Endothelial cell (in vitro differentiated cells): ENCODE results near the gene PNLIPRP2. TPM values are rescaled to one million over a fixed set of nuclear protein-coding genes. Genes with fewer than 3 reads are reported as not detected.

Experiments
- DNase-seq: peaks from one replicate; pipeline ENCODE4 v3.0.0; 2021; ENCODE audit warnings: low spot score
- H3K27ac Mint-ChIP-seq: one replicate; pipeline ENCODE4 v1.8.0; 2021; ENCODE audit warnings: mixed read lengths, inconsistent platforms; ENCODE audit not compliant: unreplicated experiment
- H3K27me3 Mint-ChIP-seq: one replicate; pipeline ENCODE4 v1.8.0; 2021; ENCODE audit warnings: mild to moderate bottlenecking, moderate library complexity, mixed read lengths, inconsistent platforms; ENCODE audit not compliant: unreplicated experiment
- H3K36me3 Mint-ChIP-seq: one replicate; pipeline ENCODE4 v1.8.0; 2021; ENCODE audit warnings: mild to moderate bottlenecking, low read depth, mixed read lengths, inconsistent platforms; ENCODE audit not compliant: unreplicated experiment
- H3K4me1 Mint-ChIP-seq: one replicate; pipeline ENCODE4 v1.8.0; 2021; ENCODE audit warnings: mild to moderate bottlenecking, mixed read lengths, inconsistent platforms; ENCODE audit not compliant: unreplicated experiment
- H3K4me3 Mint-ChIP-seq: one replicate; pipeline ENCODE4 v1.8.0; 2021; ENCODE audit warnings: mild to moderate bottlenecking, mixed read lengths, inconsistent platforms; ENCODE audit not compliant: unreplicated experiment
- H3K9me3 Mint-ChIP-seq: one replicate; pipeline ENCODE4 v1.8.0; 2021; ENCODE audit warnings: mixed read lengths, inconsistent platforms; ENCODE audit not compliant: unreplicated experiment
- total RNA-seq: library from RNA; stranded (reverse); fragmentation: NEBNext Ultra II Directional; extraction: Animal tissue kit (Norgen Biotek cat#: 25700); gene quantifications from one replicate; pipeline ENCODE4 v1.2.1, GENCODE V29; 2021; ENCODE audit not compliant: unreplicated experiment
- TF ChIP-seq, protein P1 (sequence below): fragments of 200-600 bp; sonication (generic); IDR thresholded peaks from one replicate; pipeline ENCODE4 v1.5.0; 2021; ENCODE audit warnings: antibody characterized with exemption; ENCODE audit not compliant: unreplicated experiment

PNLIPRP2 gene
- total RNA-seq, 1 donor from 2014 or later: not detected

DNA sequence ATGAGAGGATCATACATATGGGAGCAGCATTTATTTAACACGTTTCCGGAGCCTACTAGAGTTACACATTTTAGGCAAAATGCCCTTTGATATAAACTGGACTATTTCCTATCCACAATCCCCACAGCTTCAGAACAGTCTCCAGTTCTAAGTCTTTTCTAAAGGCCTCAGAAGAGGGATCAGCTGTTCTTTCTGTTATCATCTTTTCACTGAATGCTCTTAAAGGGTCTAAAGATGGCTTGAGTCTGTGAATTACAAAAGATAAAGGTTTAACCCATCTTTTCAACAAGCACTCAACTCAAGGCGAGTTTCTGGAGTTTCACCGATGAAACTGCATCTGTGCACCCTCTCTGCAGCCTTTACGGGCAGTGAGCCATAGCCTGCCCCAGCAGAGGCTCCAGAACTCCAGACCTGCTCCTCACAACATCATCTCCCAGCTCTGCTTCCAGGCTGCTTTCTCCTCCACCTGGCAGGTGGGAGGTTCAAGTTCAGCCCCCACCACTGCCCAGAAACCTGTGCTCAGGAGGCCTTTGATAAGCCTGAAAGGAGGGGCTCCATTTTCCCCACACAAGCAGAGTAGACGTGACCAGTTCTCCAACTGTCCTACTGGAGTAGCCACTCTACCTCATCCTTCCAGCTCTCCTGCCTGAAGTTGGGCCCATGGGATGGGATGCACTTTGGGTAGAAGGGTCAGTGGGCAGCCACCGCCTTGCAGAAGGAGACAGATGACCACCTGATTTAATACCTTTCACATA is 68.2 kb downstream of the PNLIPRP2 start:
- TF ChIP-seq, protein P1, sequence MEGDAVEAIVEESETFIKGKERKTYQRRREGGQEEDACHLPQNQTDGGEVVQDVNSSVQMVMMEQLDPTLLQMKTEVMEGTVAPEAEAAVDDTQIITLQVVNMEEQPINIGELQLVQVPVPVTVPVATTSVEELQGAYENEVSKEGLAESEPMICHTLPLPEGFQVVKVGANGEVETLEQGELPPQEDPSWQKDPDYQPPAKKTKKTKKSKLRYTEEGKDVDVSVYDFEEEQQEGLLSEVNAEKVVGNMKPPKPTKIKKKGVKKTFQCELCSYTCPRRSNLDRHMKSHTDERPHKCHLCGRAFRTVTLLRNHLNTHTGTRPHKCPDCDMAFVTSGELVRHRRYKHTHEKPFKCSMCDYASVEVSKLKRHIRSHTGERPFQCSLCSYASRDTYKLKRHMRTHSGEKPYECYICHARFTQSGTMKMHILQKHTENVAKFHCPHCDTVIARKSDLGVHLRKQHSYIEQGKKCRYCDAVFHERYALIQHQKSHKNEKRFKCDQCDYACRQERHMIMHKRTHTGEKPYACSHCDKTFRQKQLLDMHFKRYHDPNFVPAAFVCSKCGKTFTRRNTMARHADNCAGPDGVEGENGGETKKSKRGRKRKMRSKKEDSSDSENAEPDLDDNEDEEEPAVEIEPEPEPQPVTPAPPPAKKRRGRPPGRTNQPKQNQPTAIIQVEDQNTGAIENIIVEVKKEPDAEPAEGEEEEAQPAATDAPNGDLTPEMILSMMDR: no peak
- peaks cover 22% of the 10 kb centered on the region for H3K4me1 Mint-ChIP-seq
- H3K36me3 Mint-ChIP-seq: no peaks in the 10 kb centered on the region
- DNase-seq: no peak
- H3K27ac Mint-ChIP-seq: no peak overlapping the region
- H3K27me3 Mint-ChIP-seq: peaks cover 6% of the 10 kb centered on the region
- no peaks in the 10 kb centered on the region for H3K9me3 Mint-ChIP-seq
- H3K4me3 Mint-ChIP-seq: no peak overlapping the region

DNA sequence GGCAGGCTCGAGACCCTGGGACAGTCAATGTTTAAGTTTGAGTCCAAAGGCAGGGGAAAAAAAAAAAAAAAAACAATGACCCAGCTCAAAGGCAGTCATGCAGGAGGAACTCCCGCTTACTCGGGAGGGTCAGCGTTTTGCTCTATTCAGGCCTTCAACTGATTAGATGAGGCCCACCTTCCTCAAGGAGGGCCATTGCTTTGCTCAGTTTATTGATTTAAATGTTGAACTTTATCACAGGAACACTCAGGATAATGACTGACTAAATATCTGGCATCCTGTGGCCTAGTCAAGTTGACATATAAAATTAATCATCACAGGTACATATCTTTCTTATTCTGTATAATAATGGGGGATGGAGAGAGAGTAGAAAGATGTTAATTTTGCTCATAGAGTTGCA is 69.0 kb downstream of the PNLIPRP2 start:
- Mint-ChIP-seq H3K4me1 (peaks cover 22% of the 10 kb centered on the region), H3K27me3 (peaks cover 6% of the 10 kb centered on the region), H3K27ac (no peak overlapping the region), H3K4me3 (no peak overlapping the region), H3K36me3 (no peaks in the 10 kb centered on the region), H3K9me3 (no peaks in the 10 kb centered on the region)
- no peak for DNase-seq
- TF ChIP-seq, protein P1: no peak

DNA sequence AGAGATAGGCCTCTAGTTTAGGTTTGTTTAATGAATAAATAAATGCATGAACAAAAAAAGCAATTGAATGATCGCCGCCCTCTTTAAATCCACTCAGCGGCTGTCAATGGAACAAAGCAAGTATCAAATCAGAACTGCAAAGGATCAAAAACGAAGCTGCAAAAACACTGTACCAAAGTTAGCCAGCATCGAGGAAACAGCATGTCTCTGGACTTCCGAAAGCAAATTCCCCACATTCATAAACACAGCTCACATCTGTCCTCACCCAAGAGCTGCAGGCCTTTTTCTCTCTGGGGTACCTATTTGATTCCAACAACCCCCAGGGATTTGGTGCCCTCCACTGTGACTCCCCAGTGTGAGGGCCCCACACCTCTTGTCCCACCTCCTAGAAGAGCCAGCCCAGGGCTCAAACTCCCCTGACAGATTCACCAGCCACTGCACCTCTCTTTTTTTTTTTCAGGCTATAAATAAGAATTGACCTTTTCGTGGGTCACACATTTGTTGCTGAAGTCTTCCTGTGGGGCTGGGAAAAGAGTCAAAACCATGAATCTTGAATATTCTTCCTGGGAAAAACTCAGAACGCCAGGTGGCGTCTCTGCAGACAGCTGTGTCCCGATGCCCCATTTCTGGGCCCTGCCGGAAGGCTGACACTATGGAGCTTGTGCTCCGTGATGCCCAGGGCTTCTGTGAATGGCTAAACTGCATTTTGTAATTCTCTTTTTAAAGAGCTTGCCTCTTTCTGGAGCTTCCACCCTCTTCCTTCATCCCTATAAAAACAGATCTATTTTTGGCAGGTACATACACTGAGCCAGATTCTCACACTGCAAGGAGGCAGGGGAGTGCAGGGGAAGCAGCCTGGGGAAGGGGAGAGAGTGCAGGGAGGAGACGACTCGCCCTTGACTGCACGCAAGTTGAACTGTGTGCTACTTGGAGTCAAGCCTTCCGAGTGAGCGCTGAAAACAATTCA is 69.9 kb downstream of the PNLIPRP2 start:
- Mint-ChIP-seq H3K27me3 (peaks cover 6% of the 10 kb centered on the region), H3K27ac (peak overlapping the region; percentile 1), H3K4me1 (peaks cover 22% of the 10 kb centered on the region), H3K4me3 (no peak overlapping the region), H3K9me3 (no peaks in the 10 kb centered on the region), H3K36me3 (no peaks in the 10 kb centered on the region)
- TF ChIP-seq, protein P1: no peak
- DNase-seq: peak; percentile 34

DNA sequence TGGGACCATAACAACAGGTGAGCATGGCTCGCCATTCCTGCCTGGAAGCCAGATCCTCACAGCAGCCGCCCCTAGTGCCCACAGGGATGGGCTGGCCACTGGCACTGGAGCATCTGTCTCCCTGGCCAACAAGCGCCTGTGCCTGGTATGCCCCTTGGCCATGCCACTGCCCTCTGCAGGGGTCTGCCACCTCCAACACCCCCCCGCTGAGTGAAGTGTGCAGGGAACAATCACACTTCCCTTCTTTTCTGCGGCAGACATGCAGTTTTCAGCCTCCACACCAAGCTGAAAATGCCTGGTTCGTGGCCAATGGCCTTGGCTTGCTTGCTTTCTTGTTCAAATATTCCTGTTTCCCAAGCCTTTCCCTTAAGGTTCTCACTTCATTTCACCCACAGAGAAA is 70.9 kb downstream of the PNLIPRP2 start:
- Mint-ChIP-seq H3K27ac (no peak overlapping the region), H3K4me1 (peaks cover 22% of the 10 kb centered on the region), H3K27me3 (peaks cover 7% of the 10 kb centered on the region), H3K9me3 (no peaks in the 10 kb centered on the region), H3K4me3 (no peak overlapping the region), H3K36me3 (no peaks in the 10 kb centered on the region)
- DNase-seq: no peak
- TF ChIP-seq, protein P1: no peak
